ENCODE data around the gene ACSL6.

The ACSL6 gene, protein sequence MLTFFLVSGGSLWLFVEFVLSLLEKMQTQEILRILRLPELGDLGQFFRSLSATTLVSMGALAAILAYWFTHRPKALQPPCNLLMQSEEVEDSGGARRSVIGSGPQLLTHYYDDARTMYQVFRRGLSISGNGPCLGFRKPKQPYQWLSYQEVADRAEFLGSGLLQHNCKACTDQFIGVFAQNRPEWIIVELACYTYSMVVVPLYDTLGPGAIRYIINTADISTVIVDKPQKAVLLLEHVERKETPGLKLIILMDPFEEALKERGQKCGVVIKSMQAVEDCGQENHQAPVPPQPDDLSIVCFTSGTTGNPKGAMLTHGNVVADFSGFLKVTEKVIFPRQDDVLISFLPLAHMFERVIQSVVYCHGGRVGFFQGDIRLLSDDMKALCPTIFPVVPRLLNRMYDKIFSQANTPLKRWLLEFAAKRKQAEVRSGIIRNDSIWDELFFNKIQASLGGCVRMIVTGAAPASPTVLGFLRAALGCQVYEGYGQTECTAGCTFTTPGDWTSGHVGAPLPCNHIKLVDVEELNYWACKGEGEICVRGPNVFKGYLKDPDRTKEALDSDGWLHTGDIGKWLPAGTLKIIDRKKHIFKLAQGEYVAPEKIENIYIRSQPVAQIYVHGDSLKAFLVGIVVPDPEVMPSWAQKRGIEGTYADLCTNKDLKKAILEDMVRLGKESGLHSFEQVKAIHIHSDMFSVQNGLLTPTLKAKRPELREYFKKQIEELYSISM

DNA sequence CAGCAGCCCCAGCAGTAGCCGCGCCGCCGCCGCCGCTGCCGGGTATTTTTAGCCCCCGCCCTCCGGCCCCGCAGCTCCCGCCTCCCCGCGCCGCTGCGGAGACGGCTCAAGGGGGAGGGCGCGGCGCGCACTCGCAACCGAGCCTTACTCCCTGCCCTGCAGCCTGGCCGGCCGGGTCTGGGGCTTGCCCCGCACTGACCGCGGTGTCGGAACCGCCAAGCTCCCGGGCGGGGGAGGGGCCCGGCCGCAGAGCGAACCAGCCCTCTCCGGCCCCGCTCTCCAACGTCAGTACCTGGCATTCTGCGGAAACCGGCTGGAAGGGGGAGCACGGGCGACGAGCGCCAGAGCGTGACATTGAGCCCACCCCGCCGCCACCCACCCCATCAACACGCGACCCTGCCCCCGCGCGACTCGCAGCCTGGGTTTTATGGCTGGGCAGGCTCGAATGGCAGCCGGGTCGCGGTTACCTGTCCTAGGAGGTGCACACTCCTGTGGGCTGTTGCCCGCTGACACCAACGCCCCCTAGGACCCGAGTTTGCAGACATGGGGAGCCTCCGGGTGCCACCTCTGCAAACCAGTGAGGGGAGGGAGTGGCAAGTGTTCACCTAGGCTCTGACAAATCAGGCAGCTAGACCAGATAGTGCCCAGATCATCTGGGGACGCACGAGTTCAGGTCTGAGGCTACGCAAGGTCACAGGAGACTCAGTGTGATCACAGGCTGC is at the start of gene ACSL6:
Gene ACSL6 (minus strand): TSS at position 37 of the 722 bp plus-strand sequence. CDS start 105 bp downstream, outside the sequence.
- no peak for DNase-seq (ENCODE audit: low spot score)

DNA sequence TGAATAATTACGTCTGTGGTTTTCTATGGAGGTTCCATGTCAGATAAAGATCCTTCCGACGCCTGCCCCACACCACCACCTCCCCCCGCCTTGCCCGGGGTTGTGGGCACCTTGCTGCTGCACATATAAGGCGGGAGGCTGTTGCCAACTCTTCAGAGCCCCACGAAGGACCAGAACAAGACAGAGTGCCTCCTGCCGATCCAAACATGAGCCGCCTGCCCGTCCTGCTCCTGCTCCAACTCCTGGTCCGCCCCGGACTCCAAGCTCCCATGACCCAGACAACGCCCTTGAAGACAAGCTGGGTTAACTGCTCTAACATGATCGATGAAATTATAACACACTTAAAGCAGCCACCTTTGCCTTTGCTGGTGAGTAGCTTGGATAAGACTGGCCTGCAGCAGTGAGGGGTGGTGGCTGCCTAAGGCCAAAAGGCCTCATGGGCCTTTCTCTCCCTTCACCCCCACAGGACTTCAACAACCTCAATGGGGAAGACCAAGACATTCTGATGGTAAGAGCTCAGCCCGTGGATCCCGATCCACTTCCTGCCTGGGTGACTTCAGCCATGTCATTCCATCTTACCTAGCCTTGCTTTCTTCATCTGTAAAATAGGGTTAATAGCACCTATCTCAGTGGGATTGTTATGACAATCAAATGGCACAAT is 49.2 kb upstream of the ACSL6 start, which contains the start of gene IL3:
Gene IL3 (plus strand): TSS at position 155 of the 661 bp plus-strand sequence. CDS start 52 bp downstream, at position 207.
- no peak for DNase-seq (ENCODE audit: low spot score)

DNA sequence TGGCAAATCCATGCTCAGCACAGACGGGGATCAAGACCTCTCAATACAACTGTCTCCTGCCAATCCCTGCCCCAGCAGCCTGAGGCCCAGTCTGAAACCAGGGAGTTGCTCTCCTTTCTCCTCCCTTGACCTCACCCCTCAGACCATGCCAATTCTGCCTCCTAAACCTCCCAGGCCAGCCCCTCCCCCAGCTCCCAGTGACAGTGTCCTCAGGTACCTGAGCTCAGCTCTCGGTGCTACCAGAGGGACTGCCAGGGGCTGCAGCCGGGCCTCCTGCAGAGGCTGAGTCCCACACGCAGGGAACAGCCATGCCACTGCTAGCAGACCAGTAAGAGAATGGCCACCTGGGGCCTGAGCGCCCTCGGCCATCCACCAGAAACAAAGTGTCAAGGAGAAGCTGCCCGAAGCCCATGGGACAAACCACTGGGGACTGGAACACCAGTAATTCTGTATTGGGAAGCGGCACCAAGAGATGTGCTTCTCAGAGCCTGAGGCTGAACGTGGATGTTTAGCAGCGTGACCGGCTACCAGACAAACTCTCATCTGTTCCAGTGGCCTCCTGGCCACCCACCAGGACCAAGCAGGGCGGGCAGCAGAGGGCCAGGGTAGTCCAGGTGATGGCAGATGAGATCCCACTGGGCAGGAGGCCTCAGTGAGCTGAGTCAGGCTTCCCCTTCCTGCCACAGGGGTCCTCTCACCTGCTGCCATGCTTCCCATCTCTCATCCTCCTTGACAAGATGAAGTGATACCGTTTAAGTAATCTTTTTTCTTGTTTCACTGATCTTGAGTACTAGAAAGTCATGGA is 48.4 kb upstream of the ACSL6 start:
- DNase-seq (ENCODE audit: low spot score): no peak

DNA sequence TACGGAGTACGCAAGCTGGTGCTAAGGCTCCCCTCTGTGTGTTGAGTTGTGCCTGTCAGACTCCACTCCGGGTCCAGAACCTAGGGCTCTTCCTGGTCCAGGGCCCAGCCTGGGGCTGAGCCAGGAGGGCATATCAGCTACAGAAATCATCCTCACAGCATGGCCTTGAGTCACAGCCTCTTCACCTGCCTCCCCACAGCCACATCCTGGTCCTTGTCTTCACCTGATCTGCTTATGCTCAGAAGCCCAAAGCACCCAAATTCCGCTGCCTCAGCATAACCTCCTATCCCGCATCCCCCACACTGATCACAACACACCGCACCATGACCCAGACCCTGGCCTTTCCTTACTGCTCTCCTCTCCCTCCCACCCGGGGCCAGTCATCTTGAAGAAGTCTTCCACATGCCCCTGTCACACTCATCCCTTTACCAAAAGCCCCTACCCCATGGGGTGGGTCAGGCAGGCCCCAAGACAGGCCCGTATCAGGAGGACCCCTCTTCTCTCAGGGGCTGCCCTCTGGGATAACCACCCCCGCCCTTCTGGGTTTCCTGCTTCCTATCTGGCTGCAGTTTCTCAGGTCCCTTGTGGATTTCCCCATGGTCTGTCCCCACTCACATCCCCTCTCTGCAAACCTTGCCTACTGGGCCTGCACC is 47.7 kb upstream of the ACSL6 start:
- no peak for DNase-seq (ENCODE audit: low spot score)

DNA sequence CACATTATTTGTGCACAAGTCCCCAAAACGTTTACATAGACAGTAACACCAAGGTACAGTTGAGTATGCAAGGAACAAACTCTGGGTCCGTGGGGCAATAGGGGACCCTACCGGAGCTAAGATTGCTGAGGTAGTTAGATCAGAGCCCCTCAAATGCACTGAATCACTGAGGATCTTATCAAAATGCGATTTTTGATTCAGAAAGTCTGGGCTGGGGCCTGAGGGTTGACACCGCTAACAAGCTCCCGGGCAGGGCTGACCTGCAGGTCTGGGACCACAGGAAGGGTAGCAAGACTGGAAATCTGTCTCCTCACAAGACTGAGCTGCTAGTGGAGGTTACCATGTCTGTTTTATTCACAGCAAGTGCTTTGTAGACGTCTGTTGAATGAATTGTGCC is 47.2 kb upstream of the ACSL6 start:
- DNase-seq (ENCODE audit: low spot score): no peak

DNA sequence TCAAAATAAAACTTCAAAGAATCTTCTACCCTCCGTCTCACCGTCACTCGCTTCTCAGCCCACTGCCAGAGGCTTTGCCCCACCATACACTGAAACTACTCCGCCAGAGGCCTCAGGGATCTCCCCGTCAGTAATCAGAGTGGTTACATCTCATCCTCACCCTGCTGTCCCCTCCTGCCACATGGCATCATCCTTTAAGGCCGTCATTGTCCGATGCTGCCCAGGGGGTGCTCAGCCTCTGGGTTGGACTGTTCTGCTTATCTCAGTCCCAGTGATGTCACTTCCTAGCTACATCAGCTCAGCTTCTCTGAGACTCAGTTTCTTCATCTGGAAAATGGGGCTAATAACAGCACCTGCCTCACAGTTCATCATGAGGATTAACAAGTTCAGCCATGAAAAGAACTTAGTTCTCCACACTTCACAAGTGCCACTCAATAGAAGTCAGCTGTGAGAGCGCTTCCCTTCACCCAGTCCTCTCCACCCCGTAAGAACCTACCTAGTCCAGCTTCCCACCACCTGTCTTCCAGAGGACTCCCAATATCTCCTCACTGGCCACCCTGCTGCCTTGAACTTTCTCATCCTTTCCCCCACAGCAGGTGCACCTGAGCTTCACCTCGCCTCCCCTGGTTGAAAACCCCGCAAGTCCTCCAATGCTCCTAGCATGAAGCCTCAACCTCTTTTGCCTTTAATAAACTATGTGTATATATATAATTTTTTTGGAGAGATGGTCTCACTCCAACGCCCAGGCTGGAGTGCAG is 46.2 kb upstream of the ACSL6 start:
- no peak for DNase-seq (ENCODE audit: low spot score)

DNA sequence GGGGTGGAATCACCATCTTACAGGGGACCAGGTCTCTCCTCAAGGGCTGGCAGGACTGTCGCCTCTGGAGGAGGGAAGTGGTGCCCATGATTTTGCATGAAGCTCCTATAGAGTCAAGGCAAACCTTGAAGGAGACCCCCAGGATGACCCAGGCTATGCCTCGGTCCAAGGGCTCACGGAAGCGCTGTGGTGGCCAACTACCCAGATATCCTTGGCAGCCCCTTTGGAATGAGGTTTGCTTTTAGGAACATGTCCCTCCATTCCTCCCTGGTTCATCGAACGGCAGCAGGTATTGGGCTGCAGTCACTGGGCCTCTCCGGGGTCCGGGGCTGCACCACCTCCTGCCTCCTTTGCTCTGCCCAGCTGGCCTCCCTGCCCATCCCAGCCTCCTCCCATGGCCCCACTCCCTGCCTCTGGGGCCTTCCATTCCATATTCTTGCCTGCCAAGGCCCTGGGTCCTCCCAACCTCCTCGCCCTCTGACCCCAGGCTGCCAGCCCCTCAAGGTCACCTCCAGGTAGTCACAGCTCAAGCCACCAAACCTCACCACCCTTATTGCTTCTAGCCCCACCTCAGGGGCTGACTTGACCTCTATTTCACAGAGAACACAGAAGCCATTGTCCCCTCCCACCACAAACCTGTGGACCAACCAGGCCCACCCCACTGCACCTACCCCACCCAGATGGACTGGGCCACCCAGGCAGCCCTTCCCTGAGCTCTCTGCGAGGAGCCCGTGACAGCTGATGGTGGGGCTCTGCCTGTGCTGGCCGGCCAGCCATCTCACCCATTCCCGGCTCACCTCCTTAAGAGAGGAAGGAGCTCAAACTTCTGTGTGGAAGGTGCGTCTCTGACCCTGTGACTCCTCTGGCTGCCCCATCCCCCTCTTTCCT is 45.4 kb upstream of the ACSL6 start:
- no peak for DNase-seq (ENCODE audit: low spot score)

DNA sequence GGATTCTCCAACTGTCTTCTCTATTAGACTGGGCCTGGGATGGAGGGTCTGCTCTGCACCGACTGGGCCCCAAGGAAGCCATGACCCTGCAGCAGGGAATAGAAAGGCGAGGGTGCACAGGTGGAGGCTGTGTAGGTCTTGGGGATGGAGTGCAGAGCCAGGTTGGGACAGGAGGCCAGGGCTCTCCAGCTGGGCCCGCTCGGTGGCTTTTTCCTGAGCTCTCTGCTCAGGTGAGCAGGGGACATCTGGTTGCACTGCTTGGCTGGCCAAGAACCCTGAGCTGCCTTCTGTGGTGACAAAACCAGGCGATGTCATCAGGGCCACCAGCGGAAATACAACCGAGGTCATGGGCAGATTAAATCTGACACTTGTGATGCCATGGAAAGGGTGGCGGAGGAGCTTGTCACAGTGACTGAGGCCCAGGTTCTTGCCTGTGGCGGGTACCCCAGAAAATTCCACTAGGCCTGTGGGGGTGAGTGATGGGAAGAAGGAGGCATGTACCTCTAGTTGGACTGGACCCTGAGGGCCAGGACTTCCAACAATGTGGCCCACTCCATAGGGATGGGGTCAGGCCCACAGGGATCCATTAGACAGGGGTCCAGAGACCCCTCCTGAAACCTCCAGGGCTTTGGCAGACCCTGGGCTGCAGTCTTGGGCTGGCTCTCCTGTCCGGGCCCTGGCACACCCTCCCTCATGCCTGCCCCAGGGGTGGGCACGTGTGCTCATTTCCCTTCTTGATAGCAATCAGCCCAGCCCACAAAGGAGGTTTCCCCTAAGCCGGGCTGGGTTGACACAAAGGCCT is 44.6 kb upstream of the ACSL6 start:
- DNase-seq (ENCODE audit: low spot score): no peak

DNA sequence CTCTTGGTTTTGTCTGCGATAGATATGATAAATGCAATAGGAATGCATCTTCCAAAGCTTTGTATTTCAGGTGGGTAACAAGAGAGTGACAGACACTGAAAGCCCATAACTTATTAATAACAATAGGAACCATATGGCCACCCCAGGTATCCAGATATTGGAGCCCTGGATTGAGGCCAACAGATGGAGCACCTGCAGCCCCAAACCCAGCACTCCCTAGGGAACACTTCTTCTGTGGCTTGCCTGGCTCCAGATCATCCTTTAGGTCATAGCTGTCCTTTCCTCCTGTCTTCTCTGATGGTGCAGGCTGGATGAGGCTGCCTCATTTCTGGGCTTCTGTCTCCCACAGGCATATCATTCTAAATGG is 44.0 kb upstream of the ACSL6 start:
- no peak for DNase-seq (ENCODE audit: low spot score)

DNA sequence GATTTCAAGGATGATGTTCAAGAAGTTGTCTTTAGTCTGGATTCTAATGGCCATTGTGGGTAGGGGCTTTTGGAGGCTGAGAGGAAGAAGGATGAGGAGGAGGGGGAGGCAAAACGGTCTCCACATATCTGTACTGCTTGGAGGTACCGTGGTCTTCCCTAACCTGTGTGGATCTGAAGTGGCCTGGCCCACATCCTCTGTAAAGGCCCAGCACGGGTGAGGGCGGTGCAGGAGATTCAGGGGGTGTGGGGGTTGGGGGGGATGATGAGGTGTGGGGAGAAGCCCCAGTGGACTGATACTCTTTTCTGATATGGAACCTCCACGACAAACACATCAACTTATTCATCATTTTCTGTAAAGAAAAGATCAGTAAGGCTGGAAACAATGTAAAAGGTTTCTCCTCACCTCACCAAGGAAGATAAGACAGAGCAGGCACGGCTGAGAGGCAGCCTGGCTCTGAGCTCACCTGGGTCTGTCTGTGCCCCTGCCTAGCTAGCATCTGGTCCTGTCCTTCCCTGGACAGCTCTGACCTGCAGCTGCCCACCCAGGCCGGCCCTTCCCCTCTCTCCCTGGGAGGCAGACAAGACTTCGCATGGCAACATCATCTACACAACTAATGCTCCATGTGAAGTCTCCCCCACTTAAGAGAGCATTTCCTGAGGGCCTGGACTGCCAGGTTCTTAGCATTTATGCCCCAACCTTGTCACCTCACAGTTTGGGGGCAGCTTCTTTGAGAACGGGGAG is 43.4 kb upstream of the ACSL6 start:
- no peak for DNase-seq (ENCODE audit: low spot score)

DNA sequence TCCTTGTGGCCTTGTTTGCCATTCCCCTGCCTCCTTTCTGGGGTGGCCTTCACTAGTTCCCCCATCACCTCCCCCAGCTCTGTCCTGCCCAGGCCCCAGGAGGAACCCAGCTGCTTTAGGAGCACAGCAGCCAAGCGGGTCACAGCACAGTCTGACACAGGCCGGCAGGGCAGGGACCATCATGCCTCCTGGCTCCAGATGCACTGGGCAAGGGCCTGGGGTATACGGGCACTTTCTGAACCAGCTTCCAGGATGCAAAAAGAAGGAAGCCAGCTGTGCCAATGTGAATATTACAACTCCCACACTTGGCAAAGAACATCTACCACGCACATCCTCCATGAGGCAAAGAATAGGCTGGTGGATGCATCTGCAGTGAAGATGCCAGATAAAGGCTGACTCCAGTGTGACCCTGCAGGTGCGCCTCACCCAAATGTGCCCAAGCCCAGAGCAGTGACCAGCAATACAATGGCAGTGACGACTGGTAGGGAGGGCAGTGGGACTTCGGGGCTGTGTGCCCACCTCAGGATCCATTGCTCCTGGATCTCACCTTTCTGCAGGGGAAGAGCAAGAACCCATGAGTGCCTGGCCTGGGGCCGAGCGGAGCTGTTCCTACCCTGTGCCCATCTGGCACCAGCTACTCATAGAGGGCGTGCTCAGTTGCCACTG is 42.7 kb upstream of the ACSL6 start:
- no peak for DNase-seq (ENCODE audit: low spot score)

DNA sequence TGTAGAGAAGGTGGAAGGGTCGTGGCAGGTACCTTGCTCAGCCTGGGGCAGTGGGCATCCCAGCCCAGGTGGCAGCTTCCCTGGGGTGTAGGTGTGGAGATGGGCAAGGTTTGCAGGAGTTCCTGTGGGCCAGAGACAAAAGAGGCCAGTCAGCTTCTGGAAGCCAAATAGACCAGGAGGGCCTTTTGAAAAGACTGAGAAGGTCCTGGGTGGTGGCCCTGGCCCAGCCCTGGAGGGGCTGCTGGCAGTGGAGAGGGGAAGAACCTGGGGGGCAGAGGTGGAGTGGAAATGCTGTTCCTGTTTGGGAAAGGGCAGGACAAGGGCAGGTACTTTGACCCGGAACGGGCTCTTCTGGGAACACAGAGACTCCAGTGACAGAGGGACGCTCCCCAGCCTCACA is 42.0 kb upstream of the ACSL6 start:
- DNase-seq (ENCODE audit: low spot score): no peak

DNA sequence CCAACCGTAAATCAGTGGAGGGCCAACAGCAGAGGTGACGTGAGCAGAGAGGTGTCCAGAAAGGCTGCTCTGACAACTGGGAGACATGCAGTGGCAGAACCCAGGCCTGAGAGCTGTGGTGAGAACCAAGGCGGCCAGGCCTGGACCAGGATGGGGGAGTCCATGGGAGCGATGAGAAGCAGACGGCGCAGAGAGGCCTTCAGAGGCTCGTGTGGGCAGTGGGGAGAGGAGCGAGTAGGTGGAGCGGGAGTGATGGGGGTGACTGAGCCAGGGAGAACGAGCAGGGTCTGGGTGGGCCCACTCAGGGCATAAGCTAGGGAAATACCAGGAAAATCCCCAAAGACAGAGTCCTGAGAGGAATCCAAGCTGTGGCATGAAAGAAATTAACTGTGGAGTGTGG is 41.1 kb upstream of the ACSL6 start:
- no peak for DNase-seq (ENCODE audit: low spot score)

DNA sequence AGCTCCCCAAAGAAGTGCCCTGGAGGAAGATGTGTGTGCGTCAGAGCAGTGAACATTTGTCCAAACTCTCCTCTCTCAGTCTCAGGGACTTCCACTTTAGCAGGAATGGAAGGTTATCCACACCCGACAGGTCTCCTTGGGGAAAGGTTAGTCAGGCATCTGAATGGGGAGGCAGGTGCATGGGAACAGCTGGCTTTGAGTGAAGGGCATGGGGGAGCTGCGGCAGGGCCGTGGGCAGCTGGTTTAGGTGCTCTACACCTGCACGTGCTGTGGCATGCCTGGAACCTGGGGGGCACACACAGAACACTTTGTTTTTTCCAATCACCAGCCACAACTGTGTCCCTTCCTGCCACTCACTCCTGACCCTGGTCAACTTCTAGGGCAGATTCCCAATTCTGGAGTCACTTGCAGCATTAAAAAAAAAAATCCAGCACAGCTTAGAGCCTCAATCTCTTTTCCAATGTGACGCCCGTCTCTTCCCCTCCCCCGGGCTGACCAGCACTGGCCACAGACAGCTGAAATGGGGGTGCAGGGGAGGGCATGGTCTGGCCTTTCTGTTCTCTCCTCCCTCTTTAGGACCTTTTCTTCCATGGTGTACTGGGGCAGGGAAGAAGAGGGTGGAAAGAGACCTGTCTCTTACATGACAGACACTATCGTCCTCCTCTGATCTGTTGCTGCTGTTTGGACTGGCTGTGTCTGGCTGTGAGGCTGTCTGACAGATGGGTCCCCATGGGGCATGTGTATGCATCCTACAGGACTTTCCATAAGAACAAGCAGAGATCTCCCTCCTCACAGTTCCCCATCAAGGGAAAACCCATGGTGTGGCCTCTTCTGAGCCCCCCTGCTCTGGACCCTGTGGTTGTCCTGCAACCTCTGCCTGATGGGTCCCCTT is 39.4 kb upstream of the ACSL6 start:
- no peak for DNase-seq (ENCODE audit: low spot score)

DNA sequence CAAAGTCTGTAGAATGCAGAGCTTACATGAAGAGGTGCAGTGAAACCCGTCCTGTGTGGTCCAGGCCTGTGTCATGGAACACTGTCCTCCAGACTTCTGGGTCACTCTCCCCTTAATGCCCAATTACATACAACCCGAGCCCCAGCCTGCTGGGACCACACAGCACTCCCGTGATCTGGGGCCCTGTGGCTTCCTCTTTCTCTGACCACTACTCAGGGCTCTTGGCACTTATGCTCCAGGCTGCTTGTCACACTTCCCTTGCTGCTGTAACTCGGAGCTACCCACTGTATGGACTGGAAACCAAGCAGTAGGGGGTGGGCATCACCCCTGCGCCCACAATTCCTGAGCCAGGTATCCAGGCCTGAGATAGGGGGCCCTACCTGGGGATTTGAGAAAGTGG is 38.7 kb upstream of the ACSL6 start:
- DNase-seq (ENCODE audit: low spot score): no peak

DNA sequence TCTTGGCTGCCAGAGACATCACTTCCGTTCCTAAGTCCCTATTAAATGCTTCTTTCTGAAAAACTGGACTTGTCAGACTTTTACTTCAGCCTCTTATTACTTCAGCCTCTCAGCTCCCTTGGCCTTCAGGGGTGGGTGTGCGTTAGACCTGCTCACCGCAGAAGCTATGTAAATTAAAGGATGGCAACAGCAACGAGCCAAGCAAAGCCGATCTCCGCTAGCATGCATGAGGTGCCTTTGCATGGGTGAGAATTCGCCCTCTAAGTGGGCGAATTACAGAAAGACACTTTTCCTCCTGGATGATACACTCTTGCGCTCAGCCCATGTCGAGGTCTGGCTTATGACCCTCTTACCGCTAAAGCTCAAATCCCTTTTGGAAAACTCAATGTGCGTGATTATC is 38.1 kb upstream of the ACSL6 start:
- no peak for DNase-seq (ENCODE audit: low spot score)
